Activated T-cell treated with anti-CD3 and anti-CD28 coated beads for 4 hours (primary cell): ENCODE measurements around the gene IL17B.

ENCODE experiments used
- DNase-seq: peaks from one replicate; pipeline ENCODE4 v3.0.0-alpha.2; 2020

Gene IL17B

GRCh38 chr5:149379177-149379761 lies at the start of gene IL17B:
TSS of gene IL17B (minus strand) at chr5:149379292. CDS start at chr5:149379225, 67 bp downstream.
- no peak for DNase-seq

GRCh38 chr5:149428032-149428431 lies 48.9 kb upstream of the IL17B start:
- DNase-seq, result no peak

GRCh38 chr5:149427374-149427773 lies 48.3 kb upstream of the IL17B start:
- no peak for DNase-seq

GRCh38 chr5:149426931-149427330 lies 47.8 kb upstream of the IL17B start:
- DNase-seq, result no peak

- DNase-seq, result no peak
Observed at GRCh38 chr5:149425729-149426128, 46.6 kb upstream of the IL17B start.

- DNase-seq, result no peak
Observed at GRCh38 chr5:149424371-149425315, 45.6 kb upstream of the IL17B start.

- DNase-seq, result no peak
Observed at GRCh38 chr5:149423794-149424268, 44.7 kb upstream of the IL17B start.

- no peak for DNase-seq
Observed at GRCh38 chr5:149423049-149423793, 44.1 kb upstream of the IL17B start.

- DNase-seq, result no peak
Observed at GRCh38 chr5:149422366-149423048, 43.4 kb upstream of the IL17B start.

GRCh38 chr5:149421834-149422233 lies 42.7 kb upstream of the IL17B start:
- no peak for DNase-seq

- DNase-seq, result no peak
Observed at GRCh38 chr5:149421372-149421685, 42.2 kb upstream of the IL17B start.

- no peak for DNase-seq
Observed at GRCh38 chr5:149420545-149421371, 41.7 kb upstream of the IL17B start.

- no peak for DNase-seq
Observed at GRCh38 chr5:149419859-149420544, 40.9 kb upstream of the IL17B start.

GRCh38 chr5:149419532-149419858 lies 40.4 kb upstream of the IL17B start:
- no peak for DNase-seq

GRCh38 chr5:149418910-149419531 lies 39.9 kb upstream of the IL17B start:
- no peak for DNase-seq

- DNase-seq, result no peak
Observed at GRCh38 chr5:149417711-149418368, 38.7 kb upstream of the IL17B start.

- DNase-seq, result no peak
Observed at GRCh38 chr5:149416987-149417710, 38.1 kb upstream of the IL17B start.

- no peak for DNase-seq
Observed at GRCh38 chr5:149415066-149415967, 36.2 kb upstream of the IL17B start.
